ENCODE results near the gene IQUB. TPM values are rescaled to one million over a fixed set of nuclear protein-coding genes. Genes with fewer than 3 reads are reported as not detected.

IQUB gene
- not detected in 2 replicates for total RNA-seq

DNA sequence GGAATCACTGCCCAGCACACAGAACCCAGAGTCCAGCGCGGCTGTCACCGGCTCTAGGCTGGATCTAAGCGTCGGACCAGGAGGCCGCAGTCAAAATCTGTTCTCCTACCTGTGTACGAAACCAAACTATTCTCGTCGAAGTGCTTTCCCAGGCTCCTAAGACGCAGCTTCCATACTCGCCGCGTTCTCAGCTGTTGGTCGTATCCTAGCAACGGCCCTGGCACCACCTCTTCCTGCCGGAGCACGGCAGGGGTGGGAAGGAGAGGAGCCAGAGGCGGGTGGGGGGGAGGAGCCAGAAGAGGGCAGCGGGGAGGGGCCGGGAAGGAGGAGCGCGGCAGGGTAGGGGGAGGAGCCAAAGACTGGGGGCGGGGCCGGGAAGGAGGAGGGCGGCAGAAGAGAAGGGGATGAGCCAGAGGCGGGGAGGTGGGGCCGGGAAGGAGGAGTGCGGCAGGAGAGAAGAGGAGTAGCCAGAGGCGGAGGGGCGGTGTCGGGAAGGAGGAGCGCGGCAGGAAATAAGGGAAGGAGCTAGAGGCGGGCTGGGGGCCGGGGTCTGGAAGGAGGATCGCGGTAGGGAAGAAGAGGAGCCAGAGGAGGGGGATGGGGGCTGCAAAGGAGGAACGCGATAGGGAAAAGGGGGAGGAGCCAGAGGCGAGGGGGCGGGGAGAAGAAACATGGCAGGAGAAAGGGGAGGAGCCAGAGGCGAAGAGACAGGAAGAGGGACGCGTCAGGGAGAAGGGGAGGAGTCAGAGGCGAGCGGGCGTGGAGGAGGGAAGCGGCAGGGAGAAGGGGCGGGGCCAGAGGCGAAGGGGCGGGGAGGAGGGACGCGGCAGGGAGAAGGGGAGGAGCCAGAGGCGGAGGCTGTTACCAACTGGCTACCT lies at the start of gene IQUB:
Gene IQUB (minus strand): TSS at position 213 of the 878 bp plus-strand sequence. CDS start 22,255 bp downstream, outside the sequence.

DNA sequence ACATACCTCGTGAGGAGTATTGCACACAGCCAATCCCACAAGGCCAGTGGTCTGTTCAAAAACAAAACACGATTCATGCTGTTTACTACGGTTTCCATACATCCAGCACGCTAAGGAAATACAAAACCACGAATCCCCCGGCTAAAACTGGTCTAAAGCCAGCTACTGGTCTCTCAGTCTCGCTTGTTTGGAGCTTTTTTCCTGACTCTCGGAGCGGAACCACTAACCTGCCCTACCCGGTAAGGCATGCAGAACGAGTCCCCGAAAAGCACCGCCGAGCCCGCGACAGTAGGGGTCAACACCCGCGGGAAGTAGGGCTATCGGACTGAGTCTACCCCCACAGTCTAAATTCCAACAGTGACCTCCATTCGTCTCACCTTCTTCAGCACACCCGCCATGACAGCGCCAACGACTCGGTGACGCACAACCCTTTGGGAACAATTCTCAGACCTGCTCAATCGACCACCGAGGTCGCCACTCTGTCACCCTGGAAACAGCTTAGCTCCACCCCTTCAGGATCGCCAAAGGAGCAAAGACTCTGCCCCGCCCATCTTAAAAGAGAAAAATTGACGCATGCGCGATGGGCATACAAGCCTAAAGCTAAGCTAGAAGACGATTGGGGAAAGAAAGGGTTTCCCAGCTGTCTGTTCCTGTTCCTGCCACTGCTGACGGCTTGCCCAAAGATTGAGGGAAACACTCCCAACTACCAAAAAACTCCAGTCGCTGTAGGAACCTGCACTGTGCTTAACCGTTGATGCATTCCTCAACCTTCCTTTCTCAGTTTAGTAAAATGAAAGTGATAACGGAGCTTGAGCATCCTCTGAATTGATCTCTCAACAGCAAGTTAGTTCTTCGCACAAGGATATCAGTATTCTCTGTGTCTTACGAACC lies 23.2 kb upstream of the IQUB start, which contains the start of gene NDUFA5:
Gene NDUFA5 (minus strand): TSS at position 421 of the 891 bp plus-strand sequence. CDS start 23 bp downstream, at position 398.

Other genes starting within 250 kb of the IQUB start
- 25.9 and 36.1 TPM in 2 replicates for gene NDUFA5, start 23.2 kb upstream of the IQUB start, total RNA-seq
- not detected in 2 replicates for gene ASB15, start 67.2 kb upstream of the IQUB start, total RNA-seq
- gene LMOD2, start 121.3 kb upstream of the IQUB start, total RNA-seq = not detected in 2 replicates
- 14.9 and 22.2 TPM in 2 replicates for gene WASL, start 214.4 kb upstream of the IQUB start, total RNA-seq